ENCODE data around the gene PAMR1. TPM values are rescaled to one million over a fixed set of nuclear protein-coding genes. Genes with fewer than 3 reads are reported as not detected.

Gene PAMR1
- total and polyA plus RNA-seq, 2 of the 8 experiments (the other 6 are each of a cell fraction or from before 2014, with no cell fraction given) = 3.0 to 6.9 TPM

- no peak for TF ChIP-seq TCF12 (IDR thresholded peaks at IDR 0.05; ENCODE audit: low read depth, low read length)
- no peak for TF ChIP-seq NRF1 (IDR thresholded peaks at IDR 0.05; ENCODE audit: low read depth, low read length)
- TF ChIP-seq SP1 (IDR thresholded peaks at IDR 0.05; ENCODE audit: low read depth, low read length) = no peak
- no peak for TF ChIP-seq TBP (IDR thresholded peaks at IDR 0.05; ENCODE audit: low read depth, low read length)
- no peak for TF ChIP-seq SIN3A (conservative IDR thresholded peaks at IDR 0.05 in 1 of 2, IDR thresholded peaks at IDR 0.05 in 1 of 2; ENCODE audit: low read depth in 1 of 2, low read length in 2 of 2)
- no peak for TF ChIP-seq KDM5A (IDR thresholded peaks at IDR 0.05; ENCODE audit: low read length)
- TF ChIP-seq KDM1A (IDR thresholded peaks at IDR 0.05; ENCODE audit: borderline replicate concordance, low read length) = no peak
- TF ChIP-seq EP300 (IDR thresholded peaks at IDR 0.05; ENCODE audit: borderline replicate concordance in 1 of 2, low read depth in 2 of 2, low read length in 2 of 2) = no peak
- TF ChIP-seq CTBP2 (IDR thresholded peaks at IDR 0.05; ENCODE audit: borderline replicate concordance, insufficient read depth, insufficient read length, low read length) = no peak
- TF ChIP-seq YY1 (IDR thresholded peaks at IDR 0.05; ENCODE audit: low read depth, low read length) = no peak
Observed at GRCh38 chr11:35514481-35514880, 10.9 kb downstream of the PAMR1 start (continued).

Measured in H1 (cell line).